Lung (tissue), 12 donors: ENCODE data around the gene TMEM135. TPM values are rescaled to one million over a fixed set of nuclear protein-coding genes. Genes with fewer than 3 reads are reported as not detected.
"Not testable (repeated sequence)": the region's sequence is repeated elsewhere in the genome, so short reads cannot be mapped to it uniquely, and the experiment has no call there.

ENCODE experiments used
- ATAC-seq: fragments of 200-7000 bp; cut with Tn5 transposase; one replicate; pipeline ENCODE4 v1.9.1; 2020; ENCODE audit warnings: moderate number of reproducible peaks; ENCODE audit not compliant: insufficient read depth, low FRiP score
- DNase-seq, 3 donors: peaks; one replicate each; pipeline ENCODE4 v3.0.0-alpha.2; 2013 to 2017
- H3K27ac ChIP-seq, 2 donors: one replicate each; pipeline ENCODE4 v1.5.1; 2013; ENCODE audit warnings: mild to moderate bottlenecking in 2 of 2, moderate library complexity in 2 of 2, control low read depth in 1 of 2, inconsistent platforms in 1 of 2, low read depth in 1 of 2, low read length in 1 of 2
- H3K27me3 ChIP-seq, 3 donors: one replicate each; pipeline ENCODE4 v1.5.1; 2013; ENCODE audit warnings: low read length in 2 of 3; ENCODE audit not compliant: control insufficient read depth in 3 of 3, insufficient read depth in 3 of 3
- H3K36me3 ChIP-seq, 4 donors: one replicate each; pipeline ENCODE4 v1.5.1; 2013; ENCODE audit warnings: low read length in 4 of 4, mild to moderate bottlenecking in 1 of 4, moderate library complexity in 1 of 4; ENCODE audit not compliant: control insufficient read depth in 4 of 4, insufficient read depth in 4 of 4
- H3K4me1 ChIP-seq, 5 donors: one replicate each; pipeline ENCODE4 v1.5.1; 2013; ENCODE audit warnings: low read length in 5 of 5, mild to moderate bottlenecking in 2 of 5, moderate library complexity in 1 of 5; ENCODE audit not compliant: control insufficient read depth in 5 of 5, insufficient read depth in 5 of 5
- H3K4me3 ChIP-seq: one replicate; pipeline ENCODE4 v1.5.1; 2013; ENCODE audit warnings: mild to moderate bottlenecking, control low read depth, moderate library complexity
- H3K9ac ChIP-seq, 2 donors: one replicate each; pipeline ENCODE4 v1.5.1; 2013; ENCODE audit warnings: low read length in 2 of 2, control low read depth in 1 of 2; ENCODE audit not compliant: insufficient read depth in 1 of 2
- H3K9me3 ChIP-seq, 4 donors: one replicate each; pipeline ENCODE4 v1.5.1; 2013; ENCODE audit warnings: low read length in 3 of 4, mild to moderate bottlenecking in 1 of 4, moderate library complexity in 1 of 4; ENCODE audit not compliant: control insufficient read depth in 4 of 4, insufficient read depth in 3 of 4
- WGBS, 2 donors: extraction: QIAGEN DNeasy Blood & Tissue Kit; methylation state at CpG; one replicate each; pipeline ENCODE4 v1.1.7; 2013; 5-methylcytosine and 5-hydroxymethylcytosine counted together
- polyA plus RNA-seq, 2 donors: library from polyadenylated mRNA; stranded (reverse); fragments of 200-250 nt; gene quantifications; one replicate each; pipeline ENCODE4 v1.2.1, GENCODE V29; 2013
- total RNA-seq, 2 donors: library from RNA; depleted of rRNA in 1 of 2; stranded (reverse); fragments of >200 nt in 1 of 2; gene quantifications; one replicate each; pipeline ENCODE4 v1.2.1, GENCODE V29; 2014 to 2021
- TF ChIP-seq, protein P1 (sequence below): IDR thresholded peaks from 2 replicates; pipeline ENCODE4 v1.5.1; 2012; ENCODE audit warnings: mild to moderate bottlenecking; ENCODE audit errors: control extremely low read depth, extremely low read depth
- donor health status: control.
- donor health status: control.
- donor health status: Bipolar disorder and iron deficiency.
- donor health status: healthy.
- donor health status: DM: yes; HTN: yes; CAD: no.

The TMEM135 gene
- total and polyA plus RNA-seq, 4 donors: 5.9 to 42.0 (median 11.5) TPM

DNA sequence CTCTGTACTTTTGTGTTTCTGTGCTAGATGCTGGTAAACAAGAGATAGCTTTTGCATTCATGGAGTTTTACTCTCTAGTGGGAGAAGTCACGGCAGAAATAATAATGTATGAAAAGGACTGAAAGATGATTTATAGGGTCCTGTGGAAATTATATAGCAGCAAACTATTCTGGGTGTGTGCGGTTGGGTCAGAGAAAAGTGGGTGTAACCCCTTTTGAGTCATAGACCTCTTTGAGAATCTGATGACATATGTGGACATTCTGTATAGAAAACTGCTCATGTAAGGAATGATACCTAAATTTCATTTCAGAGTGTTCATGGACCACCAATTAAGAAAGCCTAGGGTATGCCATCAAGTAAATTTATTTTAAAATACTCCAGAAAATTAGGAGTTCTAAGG, 54.4 kb downstream of the TMEM135 start:
- no peak overlapping the region for H3K4me3 ChIP-seq
- no peak overlapping the region for H3K27ac ChIP-seq
- H3K27me3 ChIP-seq: no peaks in the 10 kb centered on the region
- TF ChIP-seq, protein P1, sequence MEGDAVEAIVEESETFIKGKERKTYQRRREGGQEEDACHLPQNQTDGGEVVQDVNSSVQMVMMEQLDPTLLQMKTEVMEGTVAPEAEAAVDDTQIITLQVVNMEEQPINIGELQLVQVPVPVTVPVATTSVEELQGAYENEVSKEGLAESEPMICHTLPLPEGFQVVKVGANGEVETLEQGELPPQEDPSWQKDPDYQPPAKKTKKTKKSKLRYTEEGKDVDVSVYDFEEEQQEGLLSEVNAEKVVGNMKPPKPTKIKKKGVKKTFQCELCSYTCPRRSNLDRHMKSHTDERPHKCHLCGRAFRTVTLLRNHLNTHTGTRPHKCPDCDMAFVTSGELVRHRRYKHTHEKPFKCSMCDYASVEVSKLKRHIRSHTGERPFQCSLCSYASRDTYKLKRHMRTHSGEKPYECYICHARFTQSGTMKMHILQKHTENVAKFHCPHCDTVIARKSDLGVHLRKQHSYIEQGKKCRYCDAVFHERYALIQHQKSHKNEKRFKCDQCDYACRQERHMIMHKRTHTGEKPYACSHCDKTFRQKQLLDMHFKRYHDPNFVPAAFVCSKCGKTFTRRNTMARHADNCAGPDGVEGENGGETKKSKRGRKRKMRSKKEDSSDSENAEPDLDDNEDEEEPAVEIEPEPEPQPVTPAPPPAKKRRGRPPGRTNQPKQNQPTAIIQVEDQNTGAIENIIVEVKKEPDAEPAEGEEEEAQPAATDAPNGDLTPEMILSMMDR: no peak
- no peak for ATAC-seq
- H3K9ac ChIP-seq: no peak overlapping the region
- 98 to 99% methylated on average over 2 of the region's 2 CpGs for whole genome bisulfite sequencing, 2 donors
- peaks cover 3 to 12% (median 6%) of the 10 kb centered on the region in 4 donors for H3K36me3 ChIP-seq
- no peaks in the 10 kb centered on the region for H3K4me1 ChIP-seq
- DNase-seq: no peak
- peaks cover 0 to 3% (median 0%) of the 10 kb centered on the region in 4 donors for H3K9me3 ChIP-seq

DNA sequence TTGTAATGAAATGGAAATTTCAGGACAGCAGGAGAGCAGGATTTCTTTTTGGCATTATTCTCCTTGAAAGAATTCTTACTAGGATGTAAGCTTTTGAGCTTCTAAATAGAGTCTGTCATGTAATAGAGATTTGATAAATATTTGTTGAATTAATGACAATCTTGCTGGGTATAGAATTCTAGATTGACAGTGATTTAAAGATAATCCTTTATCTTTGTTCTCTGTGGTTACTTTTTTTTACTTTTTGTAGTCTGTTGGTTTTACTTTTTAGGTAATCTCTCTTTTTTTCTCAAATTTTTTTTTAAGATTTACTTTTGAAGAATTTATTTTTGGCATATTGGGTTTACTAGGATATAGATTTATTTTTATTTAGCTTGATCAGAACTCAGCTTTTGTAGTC, 54.8 kb downstream of the TMEM135 start:
- H3K9me3 ChIP-seq: peaks cover 0 to 3% (median 0%) of the 10 kb centered on the region in 4 donors
- H3K27ac ChIP-seq: no peak overlapping the region
- ATAC-seq (no peak), DNase-seq (no peak)
- H3K36me3 ChIP-seq: peaks cover 3 to 15% (median 6%) of the 10 kb centered on the region in 4 donors
- no peaks in the 10 kb centered on the region for H3K27me3 ChIP-seq
- no peak overlapping the region for H3K9ac ChIP-seq
- TF ChIP-seq, protein P1: no peak
- peaks cover 0 to 2% (median 0%) of the 10 kb centered on the region in 5 donors for H3K4me1 ChIP-seq
- no peak overlapping the region for H3K4me3 ChIP-seq

DNA sequence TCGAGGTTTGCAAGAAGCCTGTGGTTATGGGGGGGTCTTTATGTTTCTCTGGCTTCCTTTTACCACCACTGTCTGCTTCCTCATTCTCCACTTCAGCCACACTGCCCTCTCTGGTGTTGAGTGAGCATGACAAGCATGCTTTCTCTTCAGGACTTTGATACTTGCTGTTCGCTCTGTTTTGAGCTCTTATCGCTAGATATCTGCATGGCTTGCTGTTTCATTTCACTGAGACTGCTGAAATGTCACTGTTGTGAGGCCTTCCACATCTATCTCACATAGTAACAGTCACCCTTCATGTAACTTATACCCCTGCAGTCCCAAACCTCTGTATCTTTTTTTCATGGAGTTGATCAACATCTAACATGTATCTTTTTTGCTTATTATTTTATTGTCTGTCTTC, 59.8 kb downstream of the TMEM135 start:
- peaks cover 0 to 6% (median 0%) of the 10 kb centered on the region in 5 donors for H3K4me1 ChIP-seq
- no peaks in the 10 kb centered on the region for H3K27me3 ChIP-seq
- peaks cover 0 to 13% (median 4%) of the 10 kb centered on the region in 4 donors for H3K36me3 ChIP-seq
- WGBS, 2 donors: 49 to 56% methylated on average over 3 of the region's 3 CpGs
- TF ChIP-seq, protein P1: peak; percentile 34
- peaks cover 0 to 3% (median 0%) of the 10 kb centered on the region in 4 donors for H3K9me3 ChIP-seq
- ATAC-seq (peak; percentile 62), DNase-seq (peak; percentile 27 to 66 (median 64))
- no peak overlapping the region for H3K4me3 ChIP-seq
- H3K27ac ChIP-seq: no peak overlapping the region
- no peak overlapping the region for H3K9ac ChIP-seq

DNA sequence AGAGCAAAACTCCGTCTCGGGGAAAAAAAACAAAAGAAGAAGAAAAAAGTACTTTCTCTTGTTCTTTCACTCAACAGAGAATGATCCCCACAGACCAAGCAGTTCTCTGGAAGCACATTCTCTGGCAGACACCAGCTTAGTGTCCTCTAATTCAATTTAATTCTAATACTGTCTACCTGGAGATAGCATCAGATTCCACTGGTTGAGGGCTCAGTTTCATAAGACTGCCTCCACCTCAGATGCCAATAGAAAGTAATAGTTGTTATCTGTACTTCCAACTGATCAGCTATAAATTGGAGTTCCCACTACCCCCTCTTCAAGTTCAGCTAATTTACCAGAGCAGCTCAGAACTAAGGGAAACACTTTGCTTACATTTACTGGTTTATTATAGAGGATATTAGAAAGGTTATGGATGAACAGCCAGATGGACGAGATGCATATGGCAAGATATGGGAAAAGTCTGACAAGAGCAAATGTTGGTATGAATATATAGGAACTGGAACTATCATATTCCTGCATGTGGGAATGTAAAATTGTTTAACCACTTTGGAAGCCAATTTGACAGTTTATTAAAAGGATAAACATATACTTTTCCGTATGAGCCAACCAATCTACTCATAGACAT, 64.3 kb downstream of the TMEM135 start:
- H3K4me3 ChIP-seq: no peak overlapping the region
- TF ChIP-seq, protein P1: no peak
- H3K9ac ChIP-seq: no peak overlapping the region
- no peak for ATAC-seq
- H3K4me1 ChIP-seq: peaks cover 0 to 6% (median 0%) of the 10 kb centered on the region in 5 donors
- 91 to 96% methylated on average over 4 of the region's 4 CpGs for WGBS, 2 donors
- no peaks in the 10 kb centered on the region for H3K27me3 ChIP-seq
- peak; percentile 44 to 92 (median 90) for DNase-seq
- H3K27ac ChIP-seq: no peak overlapping the region
- H3K9me3 ChIP-seq: peaks cover 0 to 4% (median under 1%) of the 10 kb centered on the region in 4 donors
- H3K36me3 ChIP-seq: peaks cover 0 to 8% (median 3%) of the 10 kb centered on the region in 4 donors

DNA sequence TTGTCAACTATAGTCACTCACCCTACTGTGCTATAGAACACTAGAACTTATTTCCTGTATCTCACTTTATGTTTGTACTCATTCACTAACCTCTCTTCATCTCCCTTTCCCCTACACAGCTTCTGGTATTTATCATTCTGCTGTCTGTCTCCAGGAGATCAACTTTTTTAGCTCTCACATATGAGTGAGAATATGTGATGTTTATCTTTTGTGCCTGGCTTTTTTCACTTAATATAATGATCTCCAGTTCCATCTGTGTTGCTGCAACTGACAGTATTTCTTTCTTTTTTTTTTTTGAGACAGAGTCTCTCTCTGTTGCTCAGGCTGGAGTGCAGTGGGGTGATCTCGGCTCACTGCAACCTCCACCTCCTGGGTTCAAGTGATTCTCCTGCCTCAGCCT, 68.1 kb downstream of the TMEM135 start:
- H3K9me3 ChIP-seq, H3K4me1 ChIP-seq, H3K36me3 ChIP-seq, ATAC-seq, H3K27me3 ChIP-seq, H3K9ac ChIP-seq, DNase-seq, H3K4me3 ChIP-seq, H3K27ac ChIP-seq: not testable (repeated sequence)
- 87 to 97% methylated on average over 1 of the region's 1 CpG for WGBS, 2 donors
